ENCODE data around the gene GYG2.
A peak's percentile ranks its signal among the peaks of the same experiment; 100 is the strongest.
"Not testable (repeated sequence)": the region's sequence is repeated elsewhere in the genome, so short reads cannot be mapped to it uniquely, and the experiment has no call there.

GYG2 gene

DNA sequence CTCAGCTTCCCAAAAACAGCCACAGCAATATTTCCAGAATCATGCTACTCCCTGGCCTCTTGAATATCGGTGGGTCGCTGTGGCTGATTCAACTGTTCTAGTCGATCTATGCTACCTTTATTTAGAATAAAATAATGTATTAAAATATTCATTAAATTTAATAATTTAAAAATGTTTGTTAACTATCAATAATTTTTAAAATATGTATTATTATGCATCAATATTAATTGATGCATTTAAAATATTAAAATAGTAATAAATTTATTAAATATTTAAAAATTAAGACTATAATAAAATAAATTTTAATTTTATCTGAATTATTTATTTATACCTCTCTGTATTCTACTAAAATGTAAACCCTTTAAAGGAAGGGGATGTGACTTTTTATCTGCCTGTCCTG lies 81.4 kb downstream of the GYG2 start:
- DNase-seq = no peak

DNA sequence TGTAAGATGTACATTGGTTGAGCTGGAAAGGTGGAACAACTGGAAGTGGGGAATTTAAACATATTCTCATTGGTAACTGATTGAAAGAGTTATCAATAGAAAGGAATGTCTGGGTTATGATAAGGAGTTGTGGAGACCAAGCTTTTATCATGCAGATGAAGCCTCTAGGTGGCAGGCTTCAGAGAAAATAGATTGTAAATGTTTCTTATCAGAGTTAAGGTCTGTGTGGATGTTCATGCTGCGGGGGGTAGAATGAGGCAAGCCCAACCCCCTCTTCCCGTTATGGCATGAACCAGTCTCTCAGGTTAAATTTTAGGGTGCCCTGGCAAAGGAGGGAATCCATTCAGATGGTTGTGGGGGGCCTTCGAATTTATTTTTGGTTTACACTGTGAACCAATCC lies 84.4 kb downstream of the GYG2 start:
- no peak for DNase-seq

DNA sequence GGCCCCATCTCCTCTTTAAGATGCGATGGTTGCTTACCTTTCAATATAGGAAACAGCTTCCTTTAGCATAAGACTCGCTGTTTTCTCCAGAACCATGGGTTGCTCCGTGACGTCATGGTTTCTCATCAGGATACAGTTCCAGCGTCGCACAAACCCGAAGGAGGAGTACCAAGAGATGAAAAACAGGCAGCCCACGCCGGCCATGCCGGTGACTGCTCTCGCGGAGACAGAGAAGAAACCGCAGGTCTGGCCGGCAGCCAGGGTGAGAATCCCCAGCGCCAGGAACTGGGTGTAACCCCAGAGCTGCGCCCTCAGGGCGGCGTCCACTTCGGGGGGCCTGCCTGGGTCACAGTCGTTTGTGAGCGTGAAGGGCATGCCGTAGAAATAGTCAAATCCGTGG lies 89.0 kb downstream of the GYG2 start:
- no peak for DNase-seq

DNA sequence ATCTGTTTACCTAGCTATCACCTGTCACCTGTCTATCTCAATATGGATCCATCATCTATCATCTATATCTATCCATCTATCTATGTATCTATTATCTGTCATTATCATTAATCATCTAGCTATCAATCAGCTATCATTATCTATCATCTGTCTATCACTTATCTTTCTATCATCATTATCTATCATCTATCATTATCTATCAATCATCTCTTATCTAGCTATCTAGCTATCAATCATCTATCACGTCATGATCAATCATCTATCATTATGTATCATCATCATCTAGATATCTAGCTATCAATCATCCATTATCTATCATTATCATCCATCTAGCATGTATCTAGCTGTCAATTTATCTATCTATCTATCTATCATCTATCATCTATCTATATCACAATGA lies 92.5 kb downstream of the GYG2 start:
- DNase-seq = no peak

DNA sequence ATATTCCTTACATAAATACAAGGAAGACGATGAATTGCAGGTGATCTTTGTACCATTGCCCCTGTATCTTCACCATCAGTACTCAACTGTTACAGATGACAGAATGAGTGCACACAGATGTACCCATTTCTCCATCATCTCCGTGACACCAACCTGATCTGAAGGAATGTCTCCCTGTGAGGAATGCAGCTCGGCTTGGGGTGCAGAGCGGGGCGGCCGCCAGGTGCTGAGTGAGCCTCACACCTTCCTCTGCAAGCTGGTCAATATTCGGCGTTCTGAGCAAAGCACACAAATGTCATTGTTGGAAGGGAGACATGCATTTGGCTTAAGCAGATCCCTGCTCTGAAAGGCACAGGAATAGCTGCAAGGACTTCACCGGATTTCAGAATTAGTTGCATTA lies 93.0 kb downstream of the GYG2 start:
- DNase-seq = no peak

DNA sequence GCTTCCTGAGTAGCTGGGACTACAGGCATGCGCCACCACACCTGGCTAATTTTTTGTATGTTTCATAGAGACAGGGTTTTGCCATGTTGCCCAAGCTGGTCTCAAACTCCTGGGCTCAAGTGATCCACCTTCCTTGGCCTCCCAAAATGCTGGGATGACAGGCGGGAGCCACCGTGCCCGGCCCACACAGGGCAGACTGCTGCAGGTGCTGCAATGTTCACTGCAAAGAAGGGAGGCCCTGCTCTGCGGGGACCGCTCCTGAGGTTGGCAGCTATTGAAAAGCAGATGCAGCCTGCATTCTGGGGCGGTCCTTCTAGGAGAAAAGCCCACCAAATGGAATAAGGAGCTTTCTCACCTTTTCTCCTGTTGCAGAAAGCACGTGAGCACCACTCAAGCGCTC lies 95.4 kb downstream of the GYG2 start:
- no peak for DNase-seq

DNA sequence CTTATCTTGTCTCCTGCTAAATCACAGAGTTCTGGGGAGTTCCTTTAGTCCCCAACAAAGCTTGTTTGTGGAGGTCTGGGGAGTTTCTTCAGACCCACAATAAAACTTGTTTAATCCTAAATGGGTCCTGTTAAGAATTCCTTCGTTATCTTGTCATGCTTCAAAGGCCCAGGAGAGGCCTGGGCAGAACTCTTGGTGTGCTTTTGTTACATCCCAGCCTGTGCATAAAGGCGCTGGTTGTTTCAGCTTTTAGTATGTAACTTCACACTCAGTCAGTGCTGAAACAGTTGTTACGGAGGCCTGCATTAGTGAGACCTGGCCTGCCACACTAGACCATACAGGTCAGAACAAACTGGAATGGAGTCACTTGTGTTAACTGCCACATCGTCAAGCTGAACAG lies 97.5 kb downstream of the GYG2 start:
- not testable (repeated sequence) for DNase-seq

DNA sequence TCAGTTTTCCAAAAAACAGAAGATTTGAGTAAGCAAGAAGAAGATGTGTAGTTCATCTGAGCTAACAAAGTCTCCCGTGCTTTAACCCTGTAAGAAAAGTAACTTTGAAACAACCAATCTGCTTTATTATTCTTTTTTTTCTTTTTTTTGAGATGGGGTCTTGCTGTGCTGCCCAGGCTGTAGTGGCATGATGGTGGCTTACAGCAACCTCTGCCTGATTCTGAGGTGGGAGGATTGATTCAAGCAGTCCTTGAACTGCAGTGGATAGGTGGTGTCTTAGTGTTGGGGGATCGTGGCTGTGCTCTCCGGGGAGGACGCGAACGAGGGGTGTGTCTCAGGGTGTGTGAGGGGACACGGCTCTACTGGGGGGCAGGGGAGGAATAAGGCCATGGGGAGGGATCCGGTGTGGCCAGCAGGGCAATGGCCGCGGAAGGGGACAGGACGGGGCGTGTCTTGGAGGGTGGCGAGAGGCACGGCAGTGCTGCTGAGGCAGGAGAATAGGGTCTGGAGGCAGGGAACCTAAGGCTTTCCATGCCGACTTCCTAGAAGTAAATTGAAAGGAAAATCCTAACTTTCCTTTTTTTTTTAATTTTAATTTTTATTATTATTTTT lies 98.0 kb downstream of the GYG2 start:
- DNase-seq = no peak

DNA sequence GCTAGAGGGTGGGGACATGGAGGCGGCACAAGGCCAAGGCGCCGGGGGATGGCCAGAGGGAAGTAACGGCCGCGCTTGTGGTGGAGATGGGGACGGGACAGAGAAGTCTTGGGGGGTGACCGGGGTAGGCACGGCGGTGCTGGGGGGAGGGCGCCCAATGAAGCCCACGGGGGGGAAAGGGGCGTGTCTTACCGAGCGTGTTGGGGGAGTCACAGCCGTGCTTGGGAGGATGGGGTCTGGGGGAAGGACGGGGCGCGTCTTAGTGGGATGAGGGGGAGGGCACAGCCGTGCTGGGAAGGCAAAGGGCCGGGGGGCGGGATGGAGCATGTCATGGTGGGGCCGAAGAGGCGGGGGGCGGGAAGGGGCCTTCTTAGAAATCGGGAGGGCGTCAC lies 99.5 kb downstream of the GYG2 start:
- DNase-seq = no peak

DNA sequence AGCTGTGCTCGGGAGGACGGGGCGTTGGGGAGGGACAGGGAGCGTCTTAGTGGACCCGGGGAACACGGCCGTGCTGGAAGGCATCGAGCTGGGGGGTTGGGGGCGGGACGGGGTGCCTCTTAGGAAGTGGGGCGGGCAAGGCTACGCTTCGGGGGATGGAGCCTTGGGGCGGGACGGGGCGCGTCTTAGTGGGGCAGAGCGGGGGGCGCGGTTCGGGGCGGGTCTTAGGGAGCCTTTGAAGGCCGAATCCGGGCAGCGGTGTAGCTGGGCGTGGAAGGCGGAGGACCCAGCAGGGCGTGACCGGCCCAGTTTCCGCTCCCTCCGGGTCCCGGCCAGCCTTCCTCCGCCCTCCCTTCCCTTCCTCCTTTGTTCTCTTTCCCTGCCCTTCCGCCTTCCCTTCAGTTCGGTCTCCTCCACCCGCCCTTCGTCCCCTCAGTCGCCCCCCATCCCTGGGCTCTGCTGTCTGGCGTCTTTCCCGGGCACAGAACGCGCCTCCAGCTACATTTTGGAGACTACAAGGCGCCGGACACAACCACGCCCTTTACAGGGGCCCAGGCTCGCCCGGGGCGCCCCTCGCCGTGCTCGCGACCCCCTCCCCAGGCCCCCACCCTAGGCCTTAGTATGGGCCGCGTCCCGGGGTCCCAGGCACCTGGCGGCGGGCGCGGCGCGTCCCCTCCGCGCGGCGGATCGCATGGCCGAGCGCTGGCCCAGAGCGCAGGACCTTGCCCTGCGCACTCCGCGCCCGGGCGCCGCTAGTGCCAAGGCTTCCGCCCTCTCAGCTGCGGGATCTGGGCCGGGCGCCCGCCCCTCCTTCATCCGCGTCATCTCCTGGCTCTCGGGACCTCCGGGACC lies 100.1 kb downstream of the GYG2 start, which contains the start of gene ARSD:
ARSD (minus strand) TSS at position 757 of the 852 bp plus-strand sequence; CDS start at position 693, 64 bp downstream.
- DNase-seq = peak; percentile 52

DNA sequence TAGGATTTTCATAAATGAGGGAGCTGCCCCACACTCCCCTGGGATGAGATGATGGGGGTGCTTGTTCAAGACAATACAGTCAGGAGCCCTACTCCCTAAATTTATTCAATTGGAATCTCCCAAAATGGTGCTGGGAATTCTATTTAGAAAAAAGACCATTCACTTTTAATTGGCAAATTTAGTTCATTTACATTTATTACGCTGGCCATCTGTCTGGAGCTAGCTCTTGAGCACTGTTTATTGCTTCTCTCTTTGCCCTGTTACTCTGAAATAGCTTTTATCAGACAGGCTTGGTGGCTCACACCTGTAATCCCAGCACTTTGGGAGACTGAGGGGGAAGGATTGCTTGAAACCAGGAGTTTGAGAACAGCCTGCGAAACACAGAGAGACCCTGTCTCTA lies 102.4 kb downstream of the GYG2 start:
- no peak for DNase-seq

DNA sequence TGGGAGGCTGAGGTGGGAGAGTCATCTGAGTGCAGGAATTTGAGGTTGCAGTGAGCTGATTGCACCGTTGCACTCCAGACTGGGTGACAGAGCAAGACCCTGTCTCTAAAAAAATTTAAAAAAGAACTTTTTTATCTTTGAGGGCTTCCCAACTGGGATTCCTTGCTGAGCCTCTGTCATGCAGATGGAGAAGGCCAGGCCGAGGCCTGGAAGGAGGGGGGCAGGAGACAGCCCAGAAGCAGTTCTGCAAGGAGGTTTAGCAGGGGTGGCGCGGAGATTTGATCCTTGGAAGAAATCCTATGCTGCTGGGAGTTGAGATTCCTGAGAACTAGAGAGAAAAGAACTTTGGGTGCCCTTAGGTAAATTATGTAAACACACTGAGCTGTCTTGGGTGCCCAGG lies 102.9 kb downstream of the GYG2 start:
- DNase-seq = no peak

All from GOT3 (cell line).